ENCODE measurements around the gene DAP. TPM values are rescaled to one million over a fixed set of nuclear protein-coding genes. Genes with fewer than 3 reads are reported as not detected.

DAP gene
- total RNA-seq, 1 experiment from 2014 or later: 108 TPM

GRCh38 chr5:10702911-10703491, 58.0 kb downstream of the DAP start:
- Histone ChIP-seq H3K27ac (ENCODE audit: low read length) (no peak overlapping the region), H3K4me3 (ENCODE audit: low read depth in 2 of 2, low read length in 2 of 2) (no peak overlapping the region), H3K36me3 (ENCODE audit: control insufficient read depth, insufficient read depth, low read length) (no peaks in the 10 kb centered on the region), H3K27me3 (ENCODE audit: control insufficient read depth, insufficient read depth, low read length) (no peaks in the 10 kb centered on the region), H3K9me3 (ENCODE audit: control insufficient read depth, insufficient read depth, low read depth, low read length) (no peaks in the 10 kb centered on the region), H3K4me1 (ENCODE audit: control insufficient read depth, insufficient read depth, low read length) (peaks cover 12% of the 10 kb centered on the region)
- ATAC-seq (no peak), DNase-seq (ENCODE audit: low read depth, low spot score) (no peak)
- ChIA-PET POLR2A (no interaction called here), CTCF (interaction anchor here (0.6 to 1.7 kb wide), 4 partner anchors 13 to 280 kb away, joined by 3 to 5 read pairs (median 3); no protein-coding TSS in a partner anchor)
- intact Hi-C loops (cut with micrococcal nuclease; ENCODE audit: unreplicated experiment) (no loop called here), in situ Hi-C loops (cut with HindIII; ENCODE audit: low pct_unique_long_range_greater_than_20kb, low sequenced_read_pairs) (no loop called here)
- no peak for TF ChIP-seq TCF7L2 (IDR thresholded peaks at IDR 0.05; ENCODE audit: low read depth, low read length)
- TF ChIP-seq, protein P1, sequence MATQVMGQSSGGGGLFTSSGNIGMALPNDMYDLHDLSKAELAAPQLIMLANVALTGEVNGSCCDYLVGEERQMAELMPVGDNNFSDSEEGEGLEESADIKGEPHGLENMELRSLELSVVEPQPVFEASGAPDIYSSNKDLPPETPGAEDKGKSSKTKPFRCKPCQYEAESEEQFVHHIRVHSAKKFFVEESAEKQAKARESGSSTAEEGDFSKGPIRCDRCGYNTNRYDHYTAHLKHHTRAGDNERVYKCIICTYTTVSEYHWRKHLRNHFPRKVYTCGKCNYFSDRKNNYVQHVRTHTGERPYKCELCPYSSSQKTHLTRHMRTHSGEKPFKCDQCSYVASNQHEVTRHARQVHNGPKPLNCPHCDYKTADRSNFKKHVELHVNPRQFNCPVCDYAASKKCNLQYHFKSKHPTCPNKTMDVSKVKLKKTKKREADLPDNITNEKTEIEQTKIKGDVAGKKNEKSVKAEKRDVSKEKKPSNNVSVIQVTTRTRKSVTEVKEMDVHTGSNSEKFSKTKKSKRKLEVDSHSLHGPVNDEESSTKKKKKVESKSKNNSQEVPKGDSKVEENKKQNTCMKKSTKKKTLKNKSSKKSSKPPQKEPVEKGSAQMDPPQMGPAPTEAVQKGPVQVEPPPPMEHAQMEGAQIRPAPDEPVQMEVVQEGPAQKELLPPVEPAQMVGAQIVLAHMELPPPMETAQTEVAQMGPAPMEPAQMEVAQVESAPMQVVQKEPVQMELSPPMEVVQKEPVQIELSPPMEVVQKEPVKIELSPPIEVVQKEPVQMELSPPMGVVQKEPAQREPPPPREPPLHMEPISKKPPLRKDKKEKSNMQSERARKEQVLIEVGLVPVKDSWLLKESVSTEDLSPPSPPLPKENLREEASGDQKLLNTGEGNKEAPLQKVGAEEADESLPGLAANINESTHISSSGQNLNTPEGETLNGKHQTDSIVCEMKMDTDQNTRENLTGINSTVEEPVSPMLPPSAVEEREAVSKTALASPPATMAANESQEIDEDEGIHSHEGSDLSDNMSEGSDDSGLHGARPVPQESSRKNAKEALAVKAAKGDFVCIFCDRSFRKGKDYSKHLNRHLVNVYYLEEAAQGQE (IDR thresholded peaks at IDR 0.05; ENCODE audit: insufficient read depth in 1 of 2, low read depth in 2 of 2, low read length in 1 of 2): no peak
- TF ChIP-seq SIN3A (IDR thresholded peaks at IDR 0.05; ENCODE audit: borderline replicate concordance, insufficient read depth, low read depth, low read length): no peak
- TF ChIP-seq, protein P2, sequence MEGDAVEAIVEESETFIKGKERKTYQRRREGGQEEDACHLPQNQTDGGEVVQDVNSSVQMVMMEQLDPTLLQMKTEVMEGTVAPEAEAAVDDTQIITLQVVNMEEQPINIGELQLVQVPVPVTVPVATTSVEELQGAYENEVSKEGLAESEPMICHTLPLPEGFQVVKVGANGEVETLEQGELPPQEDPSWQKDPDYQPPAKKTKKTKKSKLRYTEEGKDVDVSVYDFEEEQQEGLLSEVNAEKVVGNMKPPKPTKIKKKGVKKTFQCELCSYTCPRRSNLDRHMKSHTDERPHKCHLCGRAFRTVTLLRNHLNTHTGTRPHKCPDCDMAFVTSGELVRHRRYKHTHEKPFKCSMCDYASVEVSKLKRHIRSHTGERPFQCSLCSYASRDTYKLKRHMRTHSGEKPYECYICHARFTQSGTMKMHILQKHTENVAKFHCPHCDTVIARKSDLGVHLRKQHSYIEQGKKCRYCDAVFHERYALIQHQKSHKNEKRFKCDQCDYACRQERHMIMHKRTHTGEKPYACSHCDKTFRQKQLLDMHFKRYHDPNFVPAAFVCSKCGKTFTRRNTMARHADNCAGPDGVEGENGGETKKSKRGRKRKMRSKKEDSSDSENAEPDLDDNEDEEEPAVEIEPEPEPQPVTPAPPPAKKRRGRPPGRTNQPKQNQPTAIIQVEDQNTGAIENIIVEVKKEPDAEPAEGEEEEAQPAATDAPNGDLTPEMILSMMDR (IDR thresholded peaks at IDR 0.05): no peak
- TF ChIP-seq POLR2AphosphoS5 (IDR thresholded peaks at IDR 0.05; ENCODE audit: low read depth, low read length): no peak
- BruUV-seq (replicated peaks): no TSS peak

DNA sequence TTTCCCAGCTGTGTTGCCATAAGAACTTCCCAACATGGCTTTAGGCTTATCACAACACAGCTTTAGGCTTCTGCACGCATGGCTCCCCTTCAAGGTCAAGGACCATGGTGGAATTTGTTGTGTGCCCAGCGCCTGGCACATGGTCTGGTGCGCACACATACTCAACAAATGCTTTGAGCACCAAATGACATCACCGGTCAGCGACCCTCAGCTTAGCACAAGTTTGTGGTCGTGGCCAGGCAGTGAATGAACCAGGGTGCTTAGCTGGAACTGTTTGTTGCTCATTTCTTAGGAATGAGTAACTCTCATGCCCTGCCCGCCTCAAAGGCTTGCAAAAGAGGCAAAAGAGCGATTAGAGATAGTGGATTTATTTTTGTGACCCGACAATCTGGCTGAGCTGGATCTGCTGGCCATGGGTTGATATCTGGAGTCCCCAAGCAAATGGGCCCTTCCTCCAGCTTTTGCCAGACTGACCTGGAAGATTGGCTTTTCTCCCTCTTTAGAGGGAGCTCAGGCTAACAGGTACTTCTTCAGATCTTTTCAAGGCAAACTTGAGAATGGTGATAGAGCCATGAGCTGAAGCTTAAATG, 58.9 kb downstream of the DAP start:
- Histone ChIP-seq H3K27ac (ENCODE audit: low read length) (no peak overlapping the region), H3K9me3 (ENCODE audit: control insufficient read depth, insufficient read depth, low read depth, low read length) (no peaks in the 10 kb centered on the region), H3K27me3 (ENCODE audit: control insufficient read depth, insufficient read depth, low read length) (no peaks in the 10 kb centered on the region), H3K36me3 (ENCODE audit: control insufficient read depth, insufficient read depth, low read length) (no peaks in the 10 kb centered on the region), H3K4me3 (ENCODE audit: low read depth in 2 of 2, low read length in 2 of 2) (no peak overlapping the region), H3K4me1 (ENCODE audit: control insufficient read depth, insufficient read depth, low read length) (peaks cover 12% of the 10 kb centered on the region)
- no TSS peak for BruUV-seq (replicated peaks)
- DNase-seq (ENCODE audit: low read depth, low spot score) (no peak), ATAC-seq (peak; percentile 46)
- ChIA-PET POLR2A (no interaction called here), CTCF (interaction anchor here (1.1 to 1.7 kb wide), 2 partner anchors 12 to 28 kb away, joined by 3 to 5 read pairs; no protein-coding TSS in a partner anchor)
- in situ Hi-C loops (cut with HindIII; ENCODE audit: low pct_unique_long_range_greater_than_20kb, low sequenced_read_pairs) (no loop called here), intact Hi-C loops (cut with micrococcal nuclease; ENCODE audit: unreplicated experiment) (no loop called here)
- TF ChIP-seq TCF7L2 (IDR thresholded peaks at IDR 0.05; ENCODE audit: low read depth, low read length): no peak
- TF ChIP-seq, protein P1 (IDR thresholded peaks at IDR 0.05; ENCODE audit: insufficient read depth in 1 of 2, low read depth in 2 of 2, low read length in 1 of 2): no peak
- TF ChIP-seq, protein P2 (IDR thresholded peaks at IDR 0.05): no peak
- TF ChIP-seq SIN3A (IDR thresholded peaks at IDR 0.05; ENCODE audit: borderline replicate concordance, insufficient read depth, low read depth, low read length): no peak
